Common myeloid progenitor, CD34-positive (primary cell): ENCODE results near the gene POT1.

Experiments used
- CTCF ChIA-PET: fragments of 350-600 bp; sonication (Branson Sonifier 250); formaldehyde crosslinking; loops from one replicate; lab custom pipeline; 2021; ENCODE audit warnings: antibody characterized with exemption; lab: Charles Lee
- POLR2A ChIA-PET: fragments of 350-600 bp; sonication (Branson Sonifier 250); formaldehyde crosslinking; loops from one replicate; lab custom pipeline; 2021; ENCODE audit warnings: antibody characterized with exemption; lab: Charles Lee
- DNase-seq, 3 donors: peaks; one replicate each; pipeline versions ENCODE4 v3.0.0 to v3.0.0-alpha.2; 2013
- H3K27ac ChIP-seq, 2 experiments: 1 replicate in 1 of 2; 2 replicates in 1 of 2; pipeline ENCODE4 v1.7.0; 2013; ENCODE audit warnings: inconsistent platforms in 2 of 2, low read length in 2 of 2, mild to moderate bottlenecking in 2 of 2, low read depth in 1 of 2, moderate library complexity in 1 of 2; ENCODE audit not compliant: severe bottlenecking in 2 of 2, insufficient read depth in 1 of 2, poor library complexity in 1 of 2
- H3K27me3 ChIP-seq, 5 experiments: replicated peaks in 2 of 5; 1 replicate in 3 of 5; 2 replicates in 2 of 5; pipeline versions ENCODE4 v1.6.1 to v1.7.0; 2013; ENCODE audit warnings: low read length in 4 of 5, mild to moderate bottlenecking in 2 of 5, moderate library complexity in 2 of 5, inconsistent platforms in 1 of 5; ENCODE audit not compliant: insufficient read depth in 5 of 5, control insufficient read depth in 4 of 5
- H3K36me3 ChIP-seq, 4 experiments: 1 replicate in 2 of 4; 2 replicates in 2 of 4; pipeline versions ENCODE4 v1.6.1 to v1.7.0; 2013; ENCODE audit warnings: low read length in 3 of 4, control low read depth in 1 of 4, mild to moderate bottlenecking in 1 of 4; ENCODE audit not compliant: control insufficient read depth in 4 of 4, insufficient read depth in 4 of 4
- H3K4me1 ChIP-seq, 4 experiments: 1 replicate in 3 of 4; 2 replicates in 1 of 4; pipeline versions ENCODE4 v1.6.1 to v1.7.1; 2013; ENCODE audit warnings: low read length in 3 of 4, mild to moderate bottlenecking in 3 of 4, control low read depth in 1 of 4, inconsistent platforms in 1 of 4, moderate library complexity in 1 of 4; ENCODE audit not compliant: control insufficient read depth in 4 of 4, insufficient read depth in 4 of 4; ENCODE audit errors: control extremely low read depth in 1 of 4
- H3K4me3 ChIP-seq, 7 experiments: 1 replicate in 4 of 7; 2 replicates in 3 of 7; pipeline versions ENCODE4 v1.5.1 to v1.7.0; 2013; ENCODE audit warnings: mild to moderate bottlenecking in 7 of 7, low read length in 6 of 7, moderate library complexity in 6 of 7, inconsistent platforms in 2 of 7, low read depth in 2 of 7, control low read depth in 1 of 7; ENCODE audit not compliant: insufficient read depth in 4 of 7, control insufficient read depth in 1 of 7; ENCODE audit errors: extremely low read depth in 1 of 7
- H3K9me3 ChIP-seq, 5 experiments: 1 replicate in 4 of 5; 2 replicates in 1 of 5; pipeline versions ENCODE4 v1.6.1 to v1.7.1; 2013; ENCODE audit warnings: low read length in 4 of 5, mild to moderate bottlenecking in 2 of 5, inconsistent platforms in 1 of 5, low read depth in 1 of 5, moderate library complexity in 1 of 5; ENCODE audit not compliant: control insufficient read depth in 4 of 5, insufficient read depth in 2 of 5; ENCODE audit errors: control extremely low read depth in 1 of 5
- WGBS: methylation state at CpG from one replicate; pipeline ENCODE4 v1.1.5; 2013; ENCODE audit not compliant: insufficient coverage; 5-methylcytosine and 5-hydroxymethylcytosine counted together

The POT1 gene

DNA sequence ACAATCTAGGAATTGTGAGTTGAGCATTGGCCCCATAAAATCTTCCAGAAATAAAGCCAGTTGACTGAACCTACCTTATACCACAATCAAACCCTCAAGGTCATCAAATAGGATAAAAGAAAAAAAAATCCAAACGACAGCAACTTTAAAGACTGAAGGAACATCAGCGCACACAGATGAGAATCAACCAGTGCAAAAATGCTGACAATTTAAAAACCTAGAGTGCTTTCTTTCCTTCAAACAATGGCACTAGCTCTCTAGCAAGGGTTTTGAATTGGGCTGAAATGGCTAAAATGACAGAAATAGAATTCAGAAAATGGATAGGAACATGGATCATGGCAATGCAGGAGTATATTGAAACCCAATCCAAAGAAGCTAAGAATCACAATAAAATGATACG lies 16.1 kb upstream of the POT1 start:
- no peak for DNase-seq
- Histone ChIP-seq H3K4me3 (no peak overlapping the region), H3K9me3 (peaks cover 0 to 4% (median 0%) of the 10 kb centered on the region in 5 experiments), H3K27ac (no peak overlapping the region), H3K27me3 (no peaks in the 10 kb centered on the region), H3K36me3 (no peaks in the 10 kb centered on the region), H3K4me1 (no peaks in the 10 kb centered on the region)
- 100% methylated on average over 1 of the region's 3 CpGs for WGBS
- ChIA-PET CTCF (no interaction called here), POLR2A (no interaction called here)

- Histone ChIP-seq H3K27me3 (no peaks in the 10 kb centered on the region), H3K27ac (no peak overlapping the region), H3K36me3 (no peaks in the 10 kb centered on the region), H3K4me1 (no peaks in the 10 kb centered on the region), H3K4me3 (no peak overlapping the region), H3K9me3 (peaks cover 0 to 4% (median 0%) of the 10 kb centered on the region in 5 experiments)
- ChIA-PET CTCF (no interaction called here), POLR2A (no interaction called here)
- no peak for DNase-seq
- 100% methylated on average over 1 of the region's 2 CpGs for WGBS
These were observed 13.8 kb upstream of the POT1 start for GRCh38 chr7:124943472-124943871.

- CTCF ChIA-PET, result no interaction called here
These were observed 12.8 kb upstream of the POT1 start for GRCh38 chr7:124942399-124942798.

GRCh38 chr7:124940306-124940705 lies 10.7 kb upstream of the POT1 start:
- ChIA-PET POLR2A (no interaction called here), CTCF (no interaction called here)
- WGBS, result no CpG with 5 or more reads among the region's 2 CpGs
- H3K27me3 ChIP-seq, result no peaks in the 10 kb centered on the region
- no peaks in the 10 kb centered on the region for H3K36me3 ChIP-seq
- H3K27ac ChIP-seq, result no peak overlapping the region
- H3K4me1 ChIP-seq, result no peaks in the 10 kb centered on the region
- no peak for DNase-seq
- H3K9me3 ChIP-seq, result peaks cover 0 to 2% (median 0%) of the 10 kb centered on the region in 5 experiments
- no peak overlapping the region for H3K4me3 ChIP-seq

More at GRCh38 chr7:124942399-124942798, 12.8 kb upstream of the POT1 start:
- WGBS, result 94% methylated on average over 4 of the region's 4 CpGs
- H3K4me3 ChIP-seq, result no peak overlapping the region
- POLR2A ChIA-PET, result no interaction called here
- H3K27ac ChIP-seq, result no peak overlapping the region
- DNase-seq, result no peak
- no peaks in the 10 kb centered on the region for H3K36me3 ChIP-seq
- no peaks in the 10 kb centered on the region for H3K27me3 ChIP-seq
- no peaks in the 10 kb centered on the region for H3K4me1 ChIP-seq
- peaks cover 0 to 4% (median 0%) of the 10 kb centered on the region in 5 experiments for H3K9me3 ChIP-seq

GRCh38 chr7:124938128-124938527 lies 8.5 kb upstream of the POT1 start:
- no peak for DNase-seq
- 100% methylated on average over 1 of the region's 2 CpGs for WGBS
- CTCF ChIA-PET, result no interaction called here
- no peaks in the 10 kb centered on the region for H3K27me3 ChIP-seq
- no peaks in the 10 kb centered on the region for H3K36me3 ChIP-seq
- no peaks in the 10 kb centered on the region for H3K4me1 ChIP-seq
- H3K27ac ChIP-seq, result no peak overlapping the region
- no peak overlapping the region for H3K4me3 ChIP-seq
- POLR2A ChIA-PET, result no interaction called here
- no peaks in the 10 kb centered on the region for H3K9me3 ChIP-seq

DNA sequence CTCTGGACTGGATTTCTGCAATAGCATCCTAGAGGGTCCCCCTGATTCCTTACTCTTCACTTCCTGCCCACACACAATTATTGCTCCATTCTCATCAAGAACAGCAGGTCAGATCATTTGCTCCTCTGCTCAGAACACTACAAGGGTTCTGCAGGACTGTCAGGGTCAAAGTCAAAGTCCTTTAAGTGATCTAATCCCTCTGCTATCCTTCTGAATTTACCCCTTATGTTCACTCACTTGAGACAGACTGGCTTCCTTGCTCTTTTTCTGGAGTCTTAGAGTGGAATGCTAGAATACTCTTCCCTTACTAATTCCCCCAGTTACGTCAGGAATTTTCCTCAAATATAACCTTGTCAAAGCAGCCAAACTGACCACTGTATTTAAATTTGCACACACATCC lies 7.5 kb upstream of the POT1 start:
- no peak for DNase-seq
- Histone ChIP-seq H3K4me3 (no peak overlapping the region), H3K36me3 (no peaks in the 10 kb centered on the region), H3K27ac (no peak overlapping the region), H3K27me3 (no peaks in the 10 kb centered on the region), H3K9me3 (no peaks in the 10 kb centered on the region), H3K4me1 (no peaks in the 10 kb centered on the region)
- CTCF ChIA-PET, result interaction anchor here (0.8 kb wide), 1 partner anchor 817 kb away, joined by 3 read pairs; no protein-coding TSS in a partner anchor
- 90% methylated on average over 1 of the region's 1 CpG for WGBS
- POLR2A ChIA-PET, result no interaction called here

DNA sequence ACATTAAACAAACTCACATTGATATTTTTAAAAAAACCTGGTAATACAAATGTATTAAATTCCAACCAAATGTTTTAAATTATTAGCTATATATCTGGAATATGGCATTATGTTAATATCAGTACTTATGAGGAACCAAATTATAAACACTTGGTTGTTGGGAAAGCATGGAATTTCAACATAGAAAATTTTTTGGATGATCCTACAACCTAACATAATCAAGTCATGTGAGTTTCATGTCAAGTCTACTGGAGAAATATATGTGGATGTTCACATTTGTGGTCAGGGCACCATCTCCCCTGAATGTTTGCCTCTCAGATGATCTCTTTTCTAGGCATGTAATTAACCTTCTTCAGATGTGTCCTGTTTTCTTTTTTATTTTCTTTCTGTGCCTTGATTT lies 5.2 kb upstream of the POT1 start:
- Histone ChIP-seq H3K27ac (no peak overlapping the region), H3K9me3 (no peaks in the 10 kb centered on the region), H3K4me3 (no peak overlapping the region), H3K36me3 (no peaks in the 10 kb centered on the region), H3K4me1 (peaks cover 0 to 3% (median 0%) of the 10 kb centered on the region in 4 experiments), H3K27me3 (no peaks in the 10 kb centered on the region)
- DNase-seq, result no peak
- CTCF ChIA-PET, result no interaction called here
- POLR2A ChIA-PET, result no interaction called here
